Measurements from ENCODE around the gene MTR.

The MTR gene

GRCh38 chr1:236922190-236922589, 127.1 kb downstream of the MTR start:
- TF ChIP-seq CTCF (IDR thresholded peaks at IDR 0.05; ENCODE audit: extremely low read depth, insufficient read depth, missing control alignments) = no peak
- no peak for DNase-seq (ENCODE audit: low spot score)
- in situ Hi-C loops (cut with MboI; ENCODE audit: low pct_unique_long_range_greater_than_20kb, low sequenced_read_pairs, unreplicated experiment) = no loop called here

GRCh38 chr1:236925386-236925785, 130.3 kb downstream of the MTR start:
- in situ Hi-C loops (cut with MboI; ENCODE audit: low pct_unique_long_range_greater_than_20kb, low sequenced_read_pairs, unreplicated experiment) = no loop called here
- TF ChIP-seq CTCF (IDR thresholded peaks at IDR 0.05; ENCODE audit: extremely low read depth, insufficient read depth, missing control alignments) = no peak
- no peak for DNase-seq (ENCODE audit: low spot score)

GRCh38 chr1:236930503-236930902, 135.4 kb downstream of the MTR start:
- no peak for TF ChIP-seq CTCF (IDR thresholded peaks at IDR 0.05; ENCODE audit: extremely low read depth, insufficient read depth, missing control alignments)
- in situ Hi-C loops (cut with MboI; ENCODE audit: low pct_unique_long_range_greater_than_20kb, low sequenced_read_pairs, unreplicated experiment) = no loop called here
- DNase-seq (ENCODE audit: low spot score) = no peak

- TF ChIP-seq CTCF (IDR thresholded peaks at IDR 0.05; ENCODE audit: extremely low read depth, insufficient read depth, missing control alignments) = no peak
- in situ Hi-C loops (cut with MboI; ENCODE audit: low pct_unique_long_range_greater_than_20kb, low sequenced_read_pairs, unreplicated experiment) = no loop called here
- no peak for DNase-seq (ENCODE audit: low spot score)
Observed at GRCh38 chr1:236938760-236939159, 143.7 kb downstream of the MTR start.

GRCh38 chr1:236942431-236942830, 147.3 kb downstream of the MTR start:
- no peak for TF ChIP-seq CTCF (IDR thresholded peaks at IDR 0.05; ENCODE audit: extremely low read depth, insufficient read depth, missing control alignments)
- in situ Hi-C loops (cut with MboI; ENCODE audit: low pct_unique_long_range_greater_than_20kb, low sequenced_read_pairs, unreplicated experiment) = no loop called here
- DNase-seq (ENCODE audit: low spot score) = no peak

- no peak for DNase-seq (ENCODE audit: low spot score)
- in situ Hi-C loops (cut with MboI; ENCODE audit: low pct_unique_long_range_greater_than_20kb, low sequenced_read_pairs, unreplicated experiment) = no loop called here
- TF ChIP-seq CTCF (IDR thresholded peaks at IDR 0.05; ENCODE audit: extremely low read depth, insufficient read depth, missing control alignments) = no peak
Observed at GRCh38 chr1:236944556-236944955, 149.5 kb downstream of the MTR start.

- in situ Hi-C loops (cut with MboI; ENCODE audit: low pct_unique_long_range_greater_than_20kb, low sequenced_read_pairs, unreplicated experiment) = no loop called here
- no peak for DNase-seq (ENCODE audit: low spot score)
- TF ChIP-seq CTCF (IDR thresholded peaks at IDR 0.05; ENCODE audit: extremely low read depth, insufficient read depth, missing control alignments) = no peak
Observed at GRCh38 chr1:236945002-236945401, 149.9 kb downstream of the MTR start.
